B cell (primary cell): ENCODE measurements around the gene YIPF7. TPM values are rescaled to one million over a fixed set of nuclear protein-coding genes. Genes with fewer than 3 reads are reported as not detected.

Source experiments
- ATAC-seq: fragments of 200-7000 bp; cut with Tn5 transposase; one replicate; pipeline ENCODE4 v1.10.0; 2021; ENCODE audit warnings: low read depth, mild to moderate bottlenecking, moderate number of reproducible peaks, moderate library complexity
- CTCF ChIA-PET: fragments of 350-600 bp; sonication (Branson Sonifier 250); formaldehyde crosslinking; loops from one replicate; lab custom pipeline; 2021; ENCODE audit warnings: antibody characterized with exemption, inconsistent platforms; lab: Charles Lee
- POLR2A ChIA-PET: fragments of 350-600 bp; sonication (Branson Sonifier 250); formaldehyde crosslinking; loops from one replicate; lab custom pipeline; 2021; ENCODE audit warnings: antibody characterized with exemption; lab: Charles Lee
- DNase-seq: peaks from one replicate; pipeline ENCODE4 v3.0.0; 2013
- H2AFZ ChIP-seq: 2 replicates; pipeline ENCODE4 v1.6.1; 2012; ENCODE audit warnings: mild to moderate bottlenecking, low read depth, low read length; ENCODE audit not compliant: insufficient read depth, poor library complexity, severe bottlenecking
- H3K27ac ChIP-seq, 2 donors: 1 replicate in 1 of 2; 2 replicates in 1 of 2; pipeline ENCODE4 v1.5.1; 2012 to 2013; ENCODE audit warnings: low read length in 2 of 2, mild to moderate bottlenecking in 2 of 2, moderate library complexity in 1 of 2
- H3K27me3 ChIP-seq, 4 experiments: fragments of 200-600 bp in 1 of 4; sonication (generic) in 1 of 4; replicated peaks in 1 of 4; 1 replicate in 2 of 4; 2 replicates in 2 of 4; pipeline versions ENCODE4 v1.6.1 to v1.7.0; 2013 to 2016; ENCODE audit warnings: low read length in 3 of 4, mild to moderate bottlenecking in 2 of 4, mixed read lengths in 1 of 4, moderate library complexity in 1 of 4; ENCODE audit not compliant: insufficient read depth in 4 of 4, control insufficient read depth in 3 of 4; ENCODE audit errors: control extremely low read depth in 1 of 4
- H3K36me3 ChIP-seq, 2 experiments: replicated peaks in 1 of 2; 1 replicate in 1 of 2; 2 replicates in 1 of 2; pipeline versions ENCODE4 v1.6.1 to v1.7.1; 2013; ENCODE audit warnings: low read length in 1 of 2; ENCODE audit not compliant: insufficient read depth in 2 of 2, control insufficient read depth in 1 of 2; ENCODE audit errors: control extremely low read depth in 1 of 2, extremely low read depth in 1 of 2
- H3K4me1 ChIP-seq, 2 donors: fragments of 200-600 bp in 1 of 2; sonication (generic) in 1 of 2; 1 replicate in 1 of 2; 2 replicates in 1 of 2; pipeline versions ENCODE4 v1.5.1 to v1.6.1; 2013 to 2017; ENCODE audit warnings: low read length in 2 of 2; ENCODE audit not compliant: control insufficient read depth in 2 of 2, insufficient read depth in 2 of 2
- H3K4me2 ChIP-seq: replicated peaks from 2 replicates; pipeline ENCODE3; 2012; ENCODE audit warnings: mild to moderate bottlenecking, low read depth, low read length; ENCODE audit not compliant: poor library complexity, severe bottlenecking
- H3K4me3 ChIP-seq, 5 experiments: fragments of 200-600 bp in 1 of 5; sonication (generic) in 1 of 5; 1 replicate in 3 of 5; 2 replicates in 2 of 5; pipeline versions ENCODE4 v1.5.1 to v1.7.0; 2011 to 2016; ENCODE audit warnings: low read length in 4 of 5, mild to moderate bottlenecking in 4 of 5, low read depth in 2 of 5, control low read depth in 1 of 5, moderate library complexity in 1 of 5; ENCODE audit not compliant: insufficient read depth in 1 of 5; ENCODE audit errors: control extremely low read depth in 1 of 5, extremely low read depth in 1 of 5
- H3K79me2 ChIP-seq: fragments of 200-600 bp; sonication (generic); one replicate; pipeline ENCODE4 v1.6.0; 2016; ENCODE audit warnings: low read length; ENCODE audit not compliant: control insufficient read depth, insufficient read depth
- H3K9ac ChIP-seq: fragments of 200-600 bp; sonication (generic); 2 replicates; pipeline ENCODE4 v1.6.1; 2017; ENCODE audit warnings: mild to moderate bottlenecking, low read length, moderate library complexity
- H3K9me3 ChIP-seq, 3 donors: one replicate each; pipeline versions ENCODE4 v1.6.1 to v1.7.1; 2013; ENCODE audit warnings: low read length in 2 of 3; ENCODE audit not compliant: control insufficient read depth in 2 of 3, insufficient read depth in 1 of 3; ENCODE audit errors: control extremely low read depth in 1 of 3
- H4K20me1 ChIP-seq: 2 replicates; pipeline ENCODE4 v1.6.0; 2012; ENCODE audit warnings: mild to moderate bottlenecking, low read length; ENCODE audit not compliant: insufficient read depth, control insufficient read depth, poor library complexity, severe bottlenecking
- H3K27ac Mint-ChIP-seq: one replicate; pipeline ENCODE4 v1.8.0; 2021; ENCODE audit warnings: mixed read lengths
- H3K27me3 Mint-ChIP-seq: one replicate; pipeline ENCODE4 v1.8.0; 2021; ENCODE audit warnings: mixed read lengths
- H3K4me1 Mint-ChIP-seq: one replicate; pipeline ENCODE4 v1.8.0; 2021; ENCODE audit warnings: mixed read lengths
- H3K4me3 Mint-ChIP-seq: one replicate; pipeline ENCODE4 v1.8.0; 2021; ENCODE audit warnings: mixed read lengths
- H3K9me3 Mint-ChIP-seq: one replicate; pipeline ENCODE4 v1.8.0; 2022; ENCODE audit warnings: mixed read lengths; ENCODE audit not compliant: insufficient read depth
- EZH2 ChIP-seq: IDR thresholded peaks from 2 replicates; pipeline ENCODE4 v1.6.1; 2012; ENCODE audit warnings: borderline replicate concordance, low read depth, mild to moderate bottlenecking, moderate library complexity, low read length; ENCODE audit not compliant: insufficient read depth, poor library complexity, severe bottlenecking
- WGBS: methylation state at CpG from one replicate; pipeline ENCODE4 v1.1.5; 2013; ENCODE audit warnings: missing lambda C conversion rate; ENCODE audit not compliant: insufficient coverage; 5-methylcytosine and 5-hydroxymethylcytosine counted together
- intact Hi-C: fragments of 100-400 bp; cut with micrococcal nuclease; formaldehyde crosslinking; loops from one replicate; pipeline ENCODE4 v1.10.0; 2022
- polyA minus RNA-seq: library from RNA; depleted of rRNA, polyadenylated mRNA; stranded (reverse); fragments of >200 nt; gene quantifications from 2 replicates; pipeline ENCODE4 v1.2.3, GENCODE V29; 2012
- polyA plus RNA-seq: library from polyadenylated mRNA; depleted of rRNA; stranded (reverse); fragments of >200 nt; gene quantifications from 2 replicates; pipeline ENCODE4 v1.2.3, GENCODE V29; 2012
- total RNA-seq, 2 donors: library from RNA; stranded (reverse); fragments of 120-200 nt in 1 of 2; gene quantifications; 1 replicate in 1 of 2; 2 replicates in 1 of 2; pipeline versions ENCODE4 v1.2.3 to v1.2.4, GENCODE V29; 2013 to 2022
- TF ChIP-seq, protein P1 (sequence below): fragments of 200-600 bp; IDR thresholded peaks from one replicate; pipeline ENCODE4 v1.8.0; 2022; ENCODE audit warnings: antibody characterized with exemption, mild to moderate bottlenecking

The YIPF7 gene
- total RNA-seq (0.53 TPM in 1 of 2 replicates, not detected in the other), polyA plus RNA-seq (not detected in 2 replicates), polyA minus RNA-seq (not detected in 2 replicates)
- 0.26 TPM for total RNA-seq (2013)

DNA sequence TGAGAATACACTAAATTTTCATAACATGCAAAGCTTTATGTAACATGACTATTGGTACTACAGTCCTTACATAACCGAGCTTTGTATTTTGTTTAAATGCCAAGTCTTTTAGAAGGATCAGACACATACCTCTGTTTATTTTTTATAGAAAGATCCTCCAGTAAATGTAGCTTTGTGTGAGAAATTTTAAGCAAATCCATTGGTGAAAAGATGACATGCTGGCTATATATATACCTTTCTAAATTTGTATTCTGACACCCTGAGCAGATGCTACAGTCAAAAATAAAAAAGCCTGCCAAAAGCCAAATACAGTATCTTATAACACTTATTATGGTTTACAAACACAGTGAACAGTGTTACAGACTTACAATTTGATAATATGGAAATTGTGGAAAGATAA lies at the start of gene YIPF7:
YIPF7 (minus strand) TSS at position 201 of the 400 bp plus-strand sequence. CDS start 1,525 bp downstream, outside the sequence.
- no peaks in the 10 kb centered on the region for H4K20me1 ChIP-seq
- Mint-ChIP-seq H3K27me3 (peaks cover 14% of the 10 kb centered on the region), H3K9me3 (no peaks in the 10 kb centered on the region), H3K4me3 (no peak within 1 kb of the TSS), H3K27ac (no peak within 1 kb of the TSS), H3K4me1 (no peaks in the 10 kb centered on the region)
- H2AFZ ChIP-seq: no peak within 1 kb of the TSS
- intact Hi-C loops: no loop called here
- no peaks in the 10 kb centered on the region for H3K9me3 ChIP-seq
- H3K4me3 ChIP-seq: no peak within 1 kb of the TSS
- CTCF ChIA-PET: interaction anchor here (0.7 kb wide), 1 partner anchor 87 kb away, joined by 3 read pairs; no protein-coding TSS in a partner anchor
- no peak within 1 kb of the TSS for H3K9ac ChIP-seq
- DNase-seq (no peak), ATAC-seq (no peak)
- H3K79me2 ChIP-seq: no peaks in the 10 kb centered on the region
- H3K27ac ChIP-seq: no peak within 1 kb of the TSS
- POLR2A ChIA-PET: no interaction called here
- no CpG with 5 or more reads among the region's 1 CpG for WGBS
- H3K36me3 ChIP-seq: no peaks in the 10 kb centered on the region
- TF ChIP-seq, protein P1, sequence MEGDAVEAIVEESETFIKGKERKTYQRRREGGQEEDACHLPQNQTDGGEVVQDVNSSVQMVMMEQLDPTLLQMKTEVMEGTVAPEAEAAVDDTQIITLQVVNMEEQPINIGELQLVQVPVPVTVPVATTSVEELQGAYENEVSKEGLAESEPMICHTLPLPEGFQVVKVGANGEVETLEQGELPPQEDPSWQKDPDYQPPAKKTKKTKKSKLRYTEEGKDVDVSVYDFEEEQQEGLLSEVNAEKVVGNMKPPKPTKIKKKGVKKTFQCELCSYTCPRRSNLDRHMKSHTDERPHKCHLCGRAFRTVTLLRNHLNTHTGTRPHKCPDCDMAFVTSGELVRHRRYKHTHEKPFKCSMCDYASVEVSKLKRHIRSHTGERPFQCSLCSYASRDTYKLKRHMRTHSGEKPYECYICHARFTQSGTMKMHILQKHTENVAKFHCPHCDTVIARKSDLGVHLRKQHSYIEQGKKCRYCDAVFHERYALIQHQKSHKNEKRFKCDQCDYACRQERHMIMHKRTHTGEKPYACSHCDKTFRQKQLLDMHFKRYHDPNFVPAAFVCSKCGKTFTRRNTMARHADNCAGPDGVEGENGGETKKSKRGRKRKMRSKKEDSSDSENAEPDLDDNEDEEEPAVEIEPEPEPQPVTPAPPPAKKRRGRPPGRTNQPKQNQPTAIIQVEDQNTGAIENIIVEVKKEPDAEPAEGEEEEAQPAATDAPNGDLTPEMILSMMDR: no peak
- TF ChIP-seq EZH2: no peak
- peaks cover 0 to 5% (median 0%) of the 10 kb centered on the region in 4 experiments for H3K27me3 ChIP-seq
- no peak within 1 kb of the TSS for H3K4me2 ChIP-seq
- no peaks in the 10 kb centered on the region for H3K4me1 ChIP-seq

- H3K27me3 ChIP-seq: no peaks in the 10 kb centered on the region
- Mint-ChIP-seq H3K4me3 (no peak overlapping the region), H3K9me3 (no peaks in the 10 kb centered on the region), H3K27ac (no peak overlapping the region), H3K4me1 (no peaks in the 10 kb centered on the region), H3K27me3 (no peaks in the 10 kb centered on the region)
- intact Hi-C loops: no loop called here
- no peak overlapping the region for H3K4me2 ChIP-seq
- H3K36me3 ChIP-seq: peaks cover 3 to 52% of the 10 kb centered on the region in 2 experiments
- ChIA-PET CTCF (no interaction called here), POLR2A (no interaction called here)
- DNase-seq: no peak
- H3K9ac ChIP-seq: no peak overlapping the region
- no peak overlapping the region for H3K4me3 ChIP-seq
- no peak for ATAC-seq
- H3K79me2 ChIP-seq: no peaks in the 10 kb centered on the region
- no peaks in the 10 kb centered on the region for H3K9me3 ChIP-seq
- no peaks in the 10 kb centered on the region for H3K4me1 ChIP-seq
- no peak overlapping the region for H3K27ac ChIP-seq
- TF ChIP-seq, protein P1: no peak
- no peak for TF ChIP-seq EZH2
- no CpG with 5 or more reads among the region's 2 CpGs for WGBS
- no peak overlapping the region for H2AFZ ChIP-seq
- no peaks in the 10 kb centered on the region for H4K20me1 ChIP-seq
Measured at GRCh38 chr4:44701037-44701436, 49.6 kb upstream of the YIPF7 start.
